C4-2B (cell line): ENCODE results near the gene IFNA6.

Source experiments
- CTCF ChIP-seq: fragments of 450-650 bp; conservative IDR thresholded peaks from 2 replicates; pipeline ENCODE4 v1.5.1; 2017; ENCODE audit warnings: mild to moderate bottlenecking
- ZFX ChIP-seq: fragments of 450-650 bp; IDR thresholded peaks from 2 replicates; pipeline ENCODE4 v1.6.1; 2017

GRCh38 chr9:21383627-21384026 lies 32.9 kb upstream of the IFNA6 start:
- TF ChIP-seq CTCF (no peak), ZFX (no peak)
